Kidney epithelial cell (primary cell): ENCODE data around the gene MINK1. TPM values are rescaled to one million over a fixed set of nuclear protein-coding genes. Genes with fewer than 3 reads are reported as not detected.

ENCODE experiments used
- DNase-seq: peaks from one replicate; pipeline ENCODE4 v3.0.0-alpha.2; 2010; ENCODE audit warnings: low read depth
- H3K27me3 ChIP-seq: 2 replicates; pipeline ENCODE4 v1.6.0; 2011; ENCODE audit warnings: low read length; ENCODE audit not compliant: control insufficient read depth, insufficient read depth
- H3K36me3 ChIP-seq: 2 replicates; pipeline ENCODE4 v1.5.1; 2011; ENCODE audit warnings: low read length; ENCODE audit not compliant: control insufficient read depth, insufficient read depth
- H3K4me3 ChIP-seq: 2 replicates; pipeline ENCODE4 v1.5.1; 2011; ENCODE audit warnings: low read depth, mild to moderate bottlenecking, control low read depth, low read length
- CTCF ChIP-seq: IDR thresholded peaks from 2 replicates; pipeline ENCODE4 v1.5.1; 2011; ENCODE audit warnings: mild to moderate bottlenecking, moderate library complexity, low read length, control low read depth, inconsistent platforms; ENCODE audit not compliant: insufficient read depth, poor library complexity, severe bottlenecking
- total RNA-seq: library from RNA; depleted of rRNA; stranded (reverse); fragments of >200 nt; gene quantifications from 2 replicates; pipeline ENCODE4 v1.2.3, GENCODE V29; 2015

The MINK1 gene
- total RNA-seq, 1 donor from 2014 or later = 36.1 TPM

- TF ChIP-seq CTCF = no peak
- peaks cover 2% of the 10 kb centered on the region for H3K36me3 ChIP-seq
- no peak overlapping the region for H3K4me3 ChIP-seq
- DNase-seq = no peak
- no peaks in the 10 kb centered on the region for H3K27me3 ChIP-seq
These were observed 47.7 kb downstream of the MINK1 start for GRCh38 chr17:4880857-4881256.

GRCh38 chr17:4881761-4882555 is 48.8 kb downstream of the MINK1 start:
- Histone ChIP-seq H3K36me3 (peaks cover 2% of the 10 kb centered on the region), H3K27me3 (no peaks in the 10 kb centered on the region), H3K4me3 (no peak overlapping the region)
- DNase-seq = no peak
- peak; percentile 92 for TF ChIP-seq CTCF

GRCh38 chr17:4884489-4884888 is 51.3 kb downstream of the MINK1 start:
- Histone ChIP-seq H3K27me3 (no peaks in the 10 kb centered on the region), H3K36me3 (peaks cover 3% of the 10 kb centered on the region), H3K4me3 (no peak overlapping the region)
- TF ChIP-seq CTCF = no peak
- no peak for DNase-seq

- no peak overlapping the region for H3K4me3 ChIP-seq
- H3K27me3 ChIP-seq = no peaks in the 10 kb centered on the region
- no peak for DNase-seq
- H3K36me3 ChIP-seq = peaks cover 3% of the 10 kb centered on the region
- TF ChIP-seq CTCF = no peak
These were observed 53.7 kb downstream of the MINK1 start for GRCh38 chr17:4886830-4887229.

- no peak for DNase-seq
- Histone ChIP-seq H3K4me3 (no peak overlapping the region), H3K36me3 (peaks cover 3% of the 10 kb centered on the region), H3K27me3 (no peaks in the 10 kb centered on the region)
- TF ChIP-seq CTCF = no peak
These were observed 54.4 kb downstream of the MINK1 start for GRCh38 chr17:4887581-4887980.
